Hepatocyte (in vitro differentiated cells): ENCODE data around the gene SIRT2. TPM values are rescaled to one million over a fixed set of nuclear protein-coding genes. Genes with fewer than 3 reads are reported as not detected.
"Not testable (repeated sequence)": the region's sequence is repeated elsewhere in the genome, so short reads cannot be mapped to it uniquely, and the experiment has no call there.

ENCODE experiments used
- DNase-seq: peaks from one replicate; pipeline ENCODE4 v3.0.0-alpha.2; 2016; ENCODE audit warnings: low spot score
- H2AFZ ChIP-seq: fragments of 200-600 bp; sonication (generic); 2 replicates; pipeline ENCODE4 v1.6.0; 2016; ENCODE audit warnings: antibody characterized with exemption, mild to moderate bottlenecking
- H3K27ac ChIP-seq: fragments of 200-600 bp; sonication (generic); 2 replicates; pipeline ENCODE4 v1.5.1; 2016; ENCODE audit warnings: mild to moderate bottlenecking
- H3K27me3 ChIP-seq: fragments of 200-600 bp; sonication (generic); 2 replicates; pipeline ENCODE4 v1.6.1; 2016
- H3K36me3 ChIP-seq: fragments of 200-600 bp; sonication (generic); replicated peaks from 2 replicates; pipeline ENCODE4 v1.5.1; 2016; ENCODE audit warnings: low read depth; ENCODE audit not compliant: insufficient read depth
- H3K4me1 ChIP-seq: fragments of 200-600 bp; sonication (generic); 2 replicates; pipeline ENCODE4 v1.5.1; 2016; ENCODE audit warnings: mild to moderate bottlenecking, moderate library complexity; ENCODE audit not compliant: insufficient read depth
- H3K4me2 ChIP-seq: fragments of 200-600 bp; sonication (generic); 2 replicates; pipeline ENCODE4 v1.6.0; 2016
- H3K4me3 ChIP-seq: fragments of 200-600 bp; sonication (generic); 2 replicates; pipeline ENCODE4 v1.5.1; 2016; ENCODE audit warnings: mild to moderate bottlenecking
- H3K79me2 ChIP-seq: fragments of 200-600 bp; sonication (generic); 2 replicates; pipeline ENCODE4 v1.6.0; 2017; ENCODE audit warnings: mild to moderate bottlenecking
- H3K9me2 ChIP-seq: fragments of 200-600 bp; sonication (generic); replicated peaks from 2 replicates; pipeline ENCODE4 v1.6.0; 2017; ENCODE audit warnings: mild to moderate bottlenecking; ENCODE audit not compliant: insufficient read depth
- H3K9me3 ChIP-seq: fragments of 200-600 bp; sonication (generic); 2 replicates; pipeline ENCODE4 v1.5.1; 2016; ENCODE audit warnings: low read depth, mild to moderate bottlenecking
- H4K20me1 ChIP-seq: fragments of 200-600 bp; sonication (generic); 2 replicates; pipeline ENCODE4 v1.6.0; 2016; ENCODE audit warnings: mild to moderate bottlenecking; ENCODE audit not compliant: insufficient read depth, poor library complexity, severe bottlenecking
- EZH2 ChIP-seq: fragments of 200-600 bp; sonication (generic); IDR thresholded peaks from 2 replicates; pipeline ENCODE4 v1.6.1; 2016; ENCODE audit warnings: antibody characterized with exemption, mild to moderate bottlenecking, borderline replicate concordance
- EZH2phosphoT487 ChIP-seq: fragments of 200-600 bp; sonication (generic); IDR thresholded peaks from one replicate; pipeline ENCODE4 v1.6.1; 2018; ENCODE audit warnings: antibody characterized with exemption, mild to moderate bottlenecking, low read depth, moderate library complexity; ENCODE audit not compliant: unreplicated experiment, severe bottlenecking
- WGBS: methylation state at CpG from one replicate; pipeline ENCODE4 v1.1.6; 2016; ENCODE audit warnings: low lambda C conversion rate; ENCODE audit errors: missing lambda C conversion rate; 5-methylcytosine and 5-hydroxymethylcytosine counted together
- polyA plus RNA-seq: library from polyadenylated mRNA; unstranded; fragments of >200 nt; fragmentation: Nextera tagmentation; extraction: Ambion mirVana; gene quantifications from 2 replicates; pipeline ENCODE4 v1.2.1, GENCODE V29; 2016
- total RNA-seq: library from RNA; depleted of rRNA; stranded (reverse); fragments of >200 nt; gene quantifications from 2 replicates; pipeline ENCODE4 v1.2.3, GENCODE V29; 2014
- TF ChIP-seq, protein P1 (sequence below): fragments of 200-600 bp; sonication (generic); IDR thresholded peaks from 2 replicates; pipeline ENCODE4 v1.5.1; 2016; ENCODE audit warnings: antibody characterized with exemption, mild to moderate bottlenecking; ENCODE audit not compliant: poor library complexity

The SIRT2 gene
- total and polyA plus RNA-seq, 2 experiments from 2014 or later = 52.1 to 75.9 TPM

DNA sequence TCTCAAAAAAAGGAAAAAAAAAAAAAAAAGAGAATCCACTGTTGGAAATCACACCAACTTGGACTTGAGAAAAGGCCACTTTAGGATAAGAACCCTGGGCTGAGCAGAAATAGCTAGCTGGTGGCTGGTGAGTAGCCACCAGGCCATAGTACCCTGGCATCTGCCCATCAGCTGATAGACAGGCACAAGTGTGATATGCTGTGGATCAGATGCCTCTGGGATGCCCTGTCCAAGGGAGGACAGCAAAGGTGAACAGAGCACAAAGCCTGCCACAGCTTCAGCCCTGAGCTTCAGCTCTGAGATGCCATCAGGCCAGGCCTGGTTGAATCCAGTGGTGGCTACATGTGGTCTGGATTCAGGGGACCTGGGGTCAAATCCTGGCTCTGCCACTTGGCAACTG, 8.7 kb downstream of the SIRT2 start:
- no peak for DNase-seq
- Histone ChIP-seq H3K27ac (no peak overlapping the region), H3K27me3 (no peaks in the 10 kb centered on the region), H3K36me3 (no peaks in the 10 kb centered on the region), H3K4me3 (no peak overlapping the region), H3K79me2 (peaks cover 4% of the 10 kb centered on the region), H3K4me2 (no peak overlapping the region), H4K20me1 (no peaks in the 10 kb centered on the region), H3K4me1 (no peaks in the 10 kb centered on the region), H3K9me3 (no peaks in the 10 kb centered on the region), H2AFZ (no peak overlapping the region), H3K9me2 (no peaks in the 10 kb centered on the region)
- TF ChIP-seq EZH2 = no peak
- TF ChIP-seq EZH2phosphoT487 = no peak
- TF ChIP-seq, protein P1, sequence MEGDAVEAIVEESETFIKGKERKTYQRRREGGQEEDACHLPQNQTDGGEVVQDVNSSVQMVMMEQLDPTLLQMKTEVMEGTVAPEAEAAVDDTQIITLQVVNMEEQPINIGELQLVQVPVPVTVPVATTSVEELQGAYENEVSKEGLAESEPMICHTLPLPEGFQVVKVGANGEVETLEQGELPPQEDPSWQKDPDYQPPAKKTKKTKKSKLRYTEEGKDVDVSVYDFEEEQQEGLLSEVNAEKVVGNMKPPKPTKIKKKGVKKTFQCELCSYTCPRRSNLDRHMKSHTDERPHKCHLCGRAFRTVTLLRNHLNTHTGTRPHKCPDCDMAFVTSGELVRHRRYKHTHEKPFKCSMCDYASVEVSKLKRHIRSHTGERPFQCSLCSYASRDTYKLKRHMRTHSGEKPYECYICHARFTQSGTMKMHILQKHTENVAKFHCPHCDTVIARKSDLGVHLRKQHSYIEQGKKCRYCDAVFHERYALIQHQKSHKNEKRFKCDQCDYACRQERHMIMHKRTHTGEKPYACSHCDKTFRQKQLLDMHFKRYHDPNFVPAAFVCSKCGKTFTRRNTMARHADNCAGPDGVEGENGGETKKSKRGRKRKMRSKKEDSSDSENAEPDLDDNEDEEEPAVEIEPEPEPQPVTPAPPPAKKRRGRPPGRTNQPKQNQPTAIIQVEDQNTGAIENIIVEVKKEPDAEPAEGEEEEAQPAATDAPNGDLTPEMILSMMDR = no peak

DNA sequence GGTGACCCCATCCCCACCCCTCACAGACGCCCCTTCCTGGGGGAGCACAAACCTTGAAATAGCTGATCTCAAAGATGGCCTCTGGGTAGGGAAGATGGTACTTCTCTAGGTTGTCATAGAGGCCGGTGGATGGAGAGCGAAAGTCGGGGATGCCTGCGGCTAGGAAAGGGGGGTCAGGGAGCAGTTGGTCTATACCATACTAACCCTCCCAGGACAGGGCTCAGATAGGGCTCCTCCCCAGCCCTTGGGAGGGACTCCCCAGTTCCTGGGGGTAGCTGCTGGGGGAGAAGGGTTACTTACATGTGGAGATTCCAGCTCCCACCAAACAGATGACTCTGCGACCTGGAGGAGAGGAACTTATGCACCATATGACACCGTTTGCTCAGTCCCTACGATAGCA, 9.6 kb downstream of the SIRT2 start:
- H3K27me3 ChIP-seq = no peaks in the 10 kb centered on the region
- no peaks in the 10 kb centered on the region for H3K79me2 ChIP-seq
- no peak overlapping the region for H2AFZ ChIP-seq
- no peaks in the 10 kb centered on the region for H4K20me1 ChIP-seq
- no peaks in the 10 kb centered on the region for H3K4me1 ChIP-seq
- H3K36me3 ChIP-seq = no peaks in the 10 kb centered on the region
- DNase-seq = no peak
- no peak for TF ChIP-seq EZH2phosphoT487
- no peak for TF ChIP-seq EZH2
- TF ChIP-seq, protein P1 = no peak
- H3K9me3 ChIP-seq = no peaks in the 10 kb centered on the region
- H3K9me2 ChIP-seq = no peaks in the 10 kb centered on the region
- no peak overlapping the region for H3K4me2 ChIP-seq
- H3K4me3 ChIP-seq = no peak overlapping the region
- H3K27ac ChIP-seq = no peak overlapping the region
- 94% methylated on average over 8 of the region's 8 CpGs for WGBS

DNA sequence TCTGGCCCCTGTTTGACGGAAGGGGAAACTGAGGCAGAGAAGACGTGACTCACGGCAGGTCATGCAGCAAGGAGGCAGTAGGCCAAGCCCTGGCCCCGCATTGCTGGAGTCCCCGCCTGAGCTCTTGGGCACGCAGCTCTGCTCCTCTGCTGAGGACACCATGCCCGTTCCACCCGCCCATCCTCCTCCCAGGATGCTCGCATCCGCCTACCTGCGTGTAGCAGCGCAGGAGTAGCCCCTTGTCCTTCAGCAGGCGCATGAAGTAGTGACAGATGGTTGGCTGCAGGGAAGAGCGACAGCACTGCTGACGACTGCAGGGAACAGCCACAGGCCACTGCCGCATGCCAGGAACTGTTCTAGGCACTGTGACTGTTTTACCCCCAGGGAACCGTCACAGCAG, 10.5 kb downstream of the SIRT2 start:
- H3K27me3 ChIP-seq = no peaks in the 10 kb centered on the region
- H3K9me2 ChIP-seq = no peaks in the 10 kb centered on the region
- no peaks in the 10 kb centered on the region for H3K9me3 ChIP-seq
- H3K4me3 ChIP-seq = no peak overlapping the region
- WGBS = 97% methylated on average over 17 of the region's 17 CpGs
- no peaks in the 10 kb centered on the region for H3K4me1 ChIP-seq
- H3K4me2 ChIP-seq = no peak overlapping the region
- DNase-seq = no peak
- H2AFZ ChIP-seq = no peak overlapping the region
- H3K36me3 ChIP-seq = no peaks in the 10 kb centered on the region
- no peak for TF ChIP-seq EZH2
- TF ChIP-seq EZH2phosphoT487 = no peak
- TF ChIP-seq, protein P1 = no peak
- no peaks in the 10 kb centered on the region for H3K79me2 ChIP-seq
- no peaks in the 10 kb centered on the region for H4K20me1 ChIP-seq
- no peak overlapping the region for H3K27ac ChIP-seq

DNA sequence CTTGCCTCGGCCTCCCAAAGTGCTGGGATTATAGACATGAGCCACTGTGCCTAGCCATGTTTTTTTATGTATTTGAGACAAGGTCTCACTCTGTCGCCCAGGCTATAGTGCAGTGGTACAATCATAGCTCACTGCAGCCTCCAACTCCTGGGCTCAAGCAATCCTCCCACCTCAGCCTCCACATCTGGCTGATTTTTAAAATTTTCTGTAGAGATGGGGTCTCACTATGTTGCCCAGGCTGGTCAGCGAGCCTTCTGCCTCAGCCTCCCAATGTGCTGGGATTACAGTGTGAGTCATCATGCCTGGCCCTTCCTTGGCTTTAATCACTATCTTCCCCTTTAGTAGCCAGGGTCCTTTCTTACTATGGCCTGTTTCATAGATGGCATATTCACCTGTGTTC, 14.7 kb downstream of the SIRT2 start:
- H3K27me3 ChIP-seq, H3K36me3 ChIP-seq, H3K9me3 ChIP-seq, H3K4me2 ChIP-seq, H3K27ac ChIP-seq, H4K20me1 ChIP-seq, H3K9me2 ChIP-seq, H3K79me2 ChIP-seq, H2AFZ ChIP-seq, H3K4me3 ChIP-seq, H3K4me1 ChIP-seq, DNase-seq: not testable (repeated sequence)
- WGBS = 97% methylated on average over 3 of the region's 3 CpGs
